ENCODE results near the gene MDH1.

- no peak for TF ChIP-seq EZH2 (IDR thresholded peaks at IDR 0.05)
- no peak for TF ChIP-seq POLR2AphosphoS5 (IDR thresholded peaks at IDR 0.05; ENCODE audit: borderline replicate concordance, low read depth, low read length)
- no peak for TF ChIP-seq FOXP2 (optimal IDR thresholded peaks at IDR 0.05; ENCODE audit: control extremely low read depth, extremely low read length, insufficient read depth)
Observed at GRCh38 chr2:63539416-63540162, 49.2 kb upstream of the MDH1 start.

All from SK-N-MC (cell line).